H9 (cell line): ENCODE measurements around the gene DHRS7B. TPM values are rescaled to one million over a fixed set of nuclear protein-coding genes. Genes with fewer than 3 reads are reported as not detected.

Experiments
- DNase-seq: peaks from one replicate; pipeline ENCODE4 v3.0.0-alpha.2; 2017
- H2AFZ ChIP-seq: one replicate; pipeline ENCODE4 v1.6.1; 2013; ENCODE audit warnings: mild to moderate bottlenecking, low read length, control low read depth, moderate library complexity
- H2AK5ac ChIP-seq: 2 replicates; pipeline ENCODE4 v1.6.1; 2013; ENCODE audit warnings: low read length, control low read depth, mixed read lengths; ENCODE audit not compliant: insufficient read length
- H2BK120ac ChIP-seq: one replicate; pipeline ENCODE4 v1.6.1; 2013; ENCODE audit warnings: low read depth, mild to moderate bottlenecking, low read length, control low read depth, inconsistent platforms; ENCODE audit not compliant: poor library complexity, severe bottlenecking
- H2BK12ac ChIP-seq: 2 replicates; pipeline ENCODE4 v1.6.1; 2013; ENCODE audit warnings: low read length, control low read depth, mixed read lengths, low read depth; ENCODE audit not compliant: insufficient read length
- H2BK15ac ChIP-seq: 2 replicates; pipeline ENCODE4 v1.6.1; 2013; ENCODE audit warnings: low read depth, low read length, control low read depth
- H2BK20ac ChIP-seq: one replicate; pipeline ENCODE4 v1.6.1; 2013; ENCODE audit warnings: low read depth, mild to moderate bottlenecking, low read length, control low read depth, inconsistent platforms; ENCODE audit not compliant: poor library complexity, severe bottlenecking
- H2BK5ac ChIP-seq: 2 replicates; pipeline ENCODE4 v1.6.1; 2013; ENCODE audit warnings: low read length, control low read depth, mixed read lengths; ENCODE audit not compliant: insufficient read length
- H3K14ac ChIP-seq: 2 replicates; pipeline ENCODE4 v1.6.1; 2013; ENCODE audit warnings: low read length, control low read depth; ENCODE audit not compliant: insufficient read depth
- H3K18ac ChIP-seq: 2 replicates; pipeline ENCODE4 v1.6.1; 2013; ENCODE audit warnings: low read depth, mild to moderate bottlenecking, mixed read lengths, low read length, control low read depth; ENCODE audit not compliant: insufficient read length
- H3K23ac ChIP-seq: 2 replicates; pipeline ENCODE4 v1.6.1; 2013; ENCODE audit warnings: low read length, control low read depth, mixed read lengths, low read depth; ENCODE audit not compliant: insufficient read length
- H3K23me2 ChIP-seq: 2 replicates; pipeline ENCODE4 v1.6.1; 2013; ENCODE audit warnings: low read depth, mild to moderate bottlenecking, mixed read lengths, low read length, control low read depth; ENCODE audit not compliant: insufficient read length, poor library complexity, severe bottlenecking
- H3K27ac ChIP-seq: 2 replicates; pipeline ENCODE4 v1.5.1; 2013; ENCODE audit warnings: low read length, control low read depth, mixed read lengths, low read depth; ENCODE audit not compliant: insufficient read length
- H3K27me3 ChIP-seq: 2 replicates; pipeline ENCODE4 v1.6.1; 2013; ENCODE audit warnings: low read length, control low read depth, inconsistent platforms; ENCODE audit not compliant: insufficient read depth
- H3K4ac ChIP-seq: 2 replicates; pipeline ENCODE4 v1.6.1; 2013; ENCODE audit warnings: low read depth, mild to moderate bottlenecking, control low read depth, inconsistent platforms, low read length, moderate library complexity
- H3K4me1 ChIP-seq: 2 replicates; pipeline ENCODE4 v1.6.1; 2013; ENCODE audit warnings: low read length, control low read depth, inconsistent platforms; ENCODE audit not compliant: insufficient read depth
- H3K4me2 ChIP-seq: 2 replicates; pipeline ENCODE4 v1.6.1; 2013; ENCODE audit warnings: low read length, control low read depth, mixed read lengths; ENCODE audit not compliant: insufficient read length, insufficient read depth
- H3K56ac ChIP-seq: 2 replicates; pipeline ENCODE4 v1.6.1; 2013; ENCODE audit warnings: low read depth, mild to moderate bottlenecking, mixed read lengths, low read length, control low read depth; ENCODE audit not compliant: insufficient read length
- H3K79me1 ChIP-seq: 2 replicates; pipeline ENCODE4 v1.6.1; 2013; ENCODE audit warnings: low read depth, mild to moderate bottlenecking, moderate library complexity, low read length, control low read depth, inconsistent platforms; ENCODE audit not compliant: insufficient read depth, poor library complexity, severe bottlenecking
- H3K79me2 ChIP-seq: 2 replicates; pipeline ENCODE4 v1.6.1; 2013; ENCODE audit warnings: low read length, control low read depth, inconsistent platforms; ENCODE audit not compliant: insufficient read depth
- H3K9ac ChIP-seq: 2 replicates; pipeline ENCODE4 v1.6.1; 2013; ENCODE audit warnings: low read length, control low read depth, mixed read lengths; ENCODE audit not compliant: insufficient read length; ENCODE audit errors: extremely low read depth
- H3K9me3 ChIP-seq: one replicate; pipeline ENCODE4 v1.6.1; 2013; ENCODE audit warnings: low read depth, low read length, inconsistent platforms; ENCODE audit not compliant: control insufficient read depth
- H3T11ph ChIP-seq: one replicate; pipeline ENCODE4 v1.6.1; 2013; ENCODE audit warnings: mild to moderate bottlenecking, low read length, control low read depth, inconsistent platforms
- H4K20me1 ChIP-seq: one replicate; pipeline ENCODE4 v1.6.1; 2013; ENCODE audit not compliant: control insufficient read depth, insufficient read length, insufficient read depth
- H4K5ac ChIP-seq: 2 replicates; pipeline ENCODE4 v1.6.1; 2013; ENCODE audit warnings: low read depth, mild to moderate bottlenecking, mixed read lengths, low read length, control low read depth; ENCODE audit not compliant: insufficient read length
- H4K8ac ChIP-seq: replicated peaks from 2 replicates; pipeline ENCODE4 v1.6.1; 2013; ENCODE audit warnings: low read length, control low read depth, mixed read lengths, low read depth; ENCODE audit not compliant: insufficient read length
- H4K91ac ChIP-seq: 2 replicates; pipeline ENCODE4 v1.6.1; 2013; ENCODE audit warnings: low read depth, mild to moderate bottlenecking, moderate library complexity, mixed read lengths, low read length, control low read depth; ENCODE audit not compliant: insufficient read length
- H3K27ac Mint-ChIP-seq, 3 experiments: 2 replicates in 2 of 3; 3 replicates in 1 of 3; pipeline ENCODE4 v1.8.0; 2020 to 2021; ENCODE audit warnings: mixed read lengths in 3 of 3, mild to moderate bottlenecking in 1 of 3, moderate library complexity in 1 of 3
- H3K27me3 Mint-ChIP-seq: 2 replicates; pipeline ENCODE4 v1.8.0; 2021; ENCODE audit warnings: low read depth, mild to moderate bottlenecking, moderate library complexity, mixed read lengths
- H3K36me3 Mint-ChIP-seq, 3 experiments: 2 replicates in 2 of 3; 3 replicates in 1 of 3; pipeline ENCODE4 v1.8.0; 2020 to 2021; ENCODE audit warnings: low read depth in 3 of 3, mixed read lengths in 3 of 3; ENCODE audit not compliant: insufficient read depth in 1 of 3
- H3K4me1 Mint-ChIP-seq, 2 experiments: 2 replicates each; pipeline ENCODE4 v1.8.0; 2020; ENCODE audit warnings: mixed read lengths in 2 of 2
- H3K4me3 Mint-ChIP-seq, 2 experiments: 2 replicates in 1 of 2; 3 replicates in 1 of 2; pipeline ENCODE4 v1.8.0; 2020 to 2021; ENCODE audit warnings: mild to moderate bottlenecking in 2 of 2, mixed read lengths in 2 of 2, moderate library complexity in 1 of 2
- H3K9me3 Mint-ChIP-seq, 2 experiments: 2 replicates in 1 of 2; 3 replicates in 1 of 2; pipeline ENCODE4 v1.8.0; 2020; ENCODE audit warnings: mild to moderate bottlenecking in 2 of 2, mixed read lengths in 2 of 2, moderate library complexity in 1 of 2
- CTCF ChIP-seq: fragments of 200-600 bp; sonication (generic); conservative IDR thresholded peaks from 3 replicates; pipeline ENCODE4 v1.8.0; 2021; ENCODE audit warnings: antibody characterized with exemption, mild to moderate bottlenecking
- WGBS: extraction: QIAGEN DNeasy Blood & Tissue Kit; methylation state at CpG from one replicate; pipeline ENCODE4 v1.1.7; 2013; ENCODE audit warnings: missing lambda C conversion rate, low lambda C conversion rate, mixed read lengths; ENCODE audit not compliant: insufficient read length; ENCODE audit errors: extremely low coverage; 5-methylcytosine and 5-hydroxymethylcytosine counted together
- total RNA-seq: library from RNA; stranded (reverse); gene quantifications from 2 replicates; pipeline ENCODE4 v1.2.1, GENCODE V29; 2021

Gene DHRS7B
- total RNA-seq, 1 experiment from 2014 or later = 20.3 TPM

- Histone ChIP-seq H4K8ac (no peak overlapping the region), H3K9ac (no peak overlapping the region), H3K14ac (no peak overlapping the region), H3K27me3 (no peaks in the 10 kb centered on the region), H3K9me3 (no peaks in the 10 kb centered on the region), H4K91ac (no peak overlapping the region), H2BK20ac (no peak overlapping the region), H3K4me2 (no peak overlapping the region), H3K79me2 (no peaks in the 10 kb centered on the region), H2BK15ac (no peak overlapping the region), H2BK5ac (no peak overlapping the region), H3K18ac (no peak overlapping the region), H4K20me1 (no peaks in the 10 kb centered on the region), H3K56ac (no peak overlapping the region), H3K27ac (no peak overlapping the region), H2AK5ac (no peak overlapping the region), H2BK120ac (no peak overlapping the region), H2BK12ac (no peak overlapping the region), H4K5ac (no peak overlapping the region), H3K4me1 (no peaks in the 10 kb centered on the region), H2AFZ (no peak overlapping the region), H3K23ac (no peak overlapping the region), H3T11ph (no peak overlapping the region), H3K23me2 (no peaks in the 10 kb centered on the region), H3K79me1 (no peaks in the 10 kb centered on the region), H3K4ac (no peak overlapping the region)
- Mint-ChIP-seq H3K36me3 (no peaks in the 10 kb centered on the region), H3K9me3 (no peaks in the 10 kb centered on the region), H3K4me3 (no peak overlapping the region), H3K27me3 (no peaks in the 10 kb centered on the region), H3K4me1 (peaks cover 8 to 10% of the 10 kb centered on the region in 2 experiments), H3K27ac (peak overlapping the region in 2 of 3 experiments; percentile 54 to 90; a peak in 2 of 7 replicates)
- DNase-seq = no peak
- peak; percentile 28; the same call in 2 of the 3 replicates for TF ChIP-seq CTCF
- no CpG with 5 or more reads among the region's 4 CpGs for WGBS
Observed at GRCh38 chr17:21090902-21091618, 35.7 kb upstream of the DHRS7B start.
